ENCODE results near the gene FLRT2. TPM values are rescaled to one million over a fixed set of nuclear protein-coding genes. Genes with fewer than 3 reads are reported as not detected.

FLRT2 gene
- total and polyA plus RNA-seq, 2 of the 4 experiments (the other 2 are of a cell fraction) = 10.2 to 13.1 TPM

- Histone ChIP-seq H3K4ac (ENCODE audit: low read depth, low read length) (no peak overlapping the region), H4K8ac (ENCODE audit: low read depth in 2 of 2, low read length in 2 of 2) (no peak overlapping the region), H3K27me3 (ENCODE audit: control insufficient read depth, insufficient read depth, low read length) (no peaks in the 10 kb centered on the region), H3K23ac (ENCODE audit: low read depth, low read length) (no peak overlapping the region), H3K36me3 (ENCODE audit: control insufficient read depth, insufficient read depth, low read length) (peaks cover 8% of the 10 kb centered on the region), H4K5ac (ENCODE audit: low read depth, low read length) (no peak overlapping the region), H3K4me1 (ENCODE audit: control insufficient read depth, insufficient read depth, low read length) (no peaks in the 10 kb centered on the region; the same call in 1 of the 2 replicates), H2BK120ac (ENCODE audit: low read depth, low read length) (no peak overlapping the region), H3K56ac (ENCODE audit: extremely low read depth, insufficient read depth, low read length) (no peak overlapping the region), H2BK20ac (ENCODE audit: low read depth, low read length) (no peak overlapping the region), H2BK15ac (ENCODE audit: low read depth, low read length) (no peak overlapping the region), H2BK5ac (ENCODE audit: low read depth, low read length, poor library complexity, severe bottlenecking) (no peak overlapping the region), H3K79me1 (ENCODE audit: low read depth in 1 of 2, low read length in 2 of 2) (peaks cover 12 to 36% of the 10 kb centered on the region in 2 experiments), H3K9ac (ENCODE audit: low read depth, low read length) (no peak overlapping the region), H3K18ac (ENCODE audit: low read depth, low read length) (no peak overlapping the region), H3K4me3 (ENCODE audit: insufficient read depth, low read depth, low read length) (no peak overlapping the region), H2AK5ac (ENCODE audit: low read depth, low read length) (no peak overlapping the region), H3K14ac (replicated peaks; ENCODE audit: low read depth, low read length) (no peak overlapping the region), H3K9me1 (ENCODE audit: insufficient read depth, low read length) (no peaks in the 10 kb centered on the region), H3K9me3 (ENCODE audit: control insufficient read depth, insufficient read depth, low read length) (no peaks in the 10 kb centered on the region), H4K20me1 (ENCODE audit: insufficient read depth, low read length) (no peaks in the 10 kb centered on the region; the same call in 1 of the 2 replicates), H4K91ac (ENCODE audit: insufficient read depth, low read depth, low read length) (no peak overlapping the region), H3K4me2 (ENCODE audit: low read depth, low read length) (no peak overlapping the region), H3K27ac (ENCODE audit: insufficient read depth, low read length) (no peak overlapping the region), H2AK9ac (replicated peaks; ENCODE audit: low read depth, low read length, poor library complexity) (no peak overlapping the region), H2AFZ (replicated peaks; ENCODE audit: low read length, poor library complexity) (no peak overlapping the region)
- dilution Hi-C loops (cut with HindIII; ENCODE audit: low sequenced_read_pairs, unreplicated experiment) (no loop called here), in situ Hi-C loops (cut with MboI; ENCODE audit: low sequenced_read_pairs) (loop anchor here (25.0 kb wide), 1 partner anchor 498 kb away; no protein-coding TSS in a partner anchor), intact Hi-C loops (cut with micrococcal nuclease) (loop anchor here (5.0 to 10.0 kb wide), 3 partner anchors 1455 to 1795 kb away; no protein-coding TSS in a partner anchor)
- WGBS, 2 experiments (ENCODE audit: extremely low coverage in 2 of 2, insufficient read length in 1 of 2) = no CpG with 5 or more reads among the region's 2 CpGs
- no peak for TF ChIP-seq RCOR1 (IDR thresholded peaks at IDR 0.05; ENCODE audit: insufficient replicate concordance, low read length)
- TF ChIP-seq BHLHE40 (IDR thresholded peaks at IDR 0.05; ENCODE audit: low read depth, low read length) = no peak
- no peak for TF ChIP-seq SMC3 (IDR thresholded peaks at IDR 0.05; ENCODE audit: low read depth, low read length)
- no peak for TF ChIP-seq MAZ (IDR thresholded peaks at IDR 0.05; ENCODE audit: borderline replicate concordance, low read depth, low read length)
- no peak for TF ChIP-seq MAFK (IDR thresholded peaks at IDR 0.05; ENCODE audit: low read depth, low read length)
- no peak for TF ChIP-seq RAD21 (IDR thresholded peaks at IDR 0.05; ENCODE audit: low read length)
- TF ChIP-seq FOS (IDR thresholded peaks at IDR 0.05; ENCODE audit: low read depth, low read length) = no peak
- no peak for TF ChIP-seq POLR2A (IDR thresholded peaks at IDR 0.05; ENCODE audit: low read depth, low read length)
- no peak for TF ChIP-seq CTCF (conservative IDR thresholded peaks at IDR 0.05; ENCODE audit: low read depth, low read length)
- ChIA-PET POLR2A (ENCODE audit: unreplicated experiment) (no interaction called here), CTCF (no interaction called here)
- DNase-seq = no peak
- BruUV-seq (replicated peaks) = no TSS peak
- ATAC-seq (ENCODE audit: low read depth) = no peak
Observed at GRCh38 chr14:85539510-85539909, 9.6 kb downstream of the FLRT2 start.
